ENCODE measurements around the gene KCNJ6. TPM values are rescaled to one million over a fixed set of nuclear protein-coding genes. Genes with fewer than 3 reads are reported as not detected.
"Not testable (repeated sequence)": the region's sequence is repeated elsewhere in the genome, so short reads cannot be mapped to it uniquely, and the experiment has no call there.

The KCNJ6 gene
- total RNA-seq, 2 donors from 2014 or later = not detected

GRCh38 chr21:37605006-37605405 lies 311.3 kb downstream of the KCNJ6 start:
- ATAC-seq (no peak), DNase-seq (no peak)
- Mint-ChIP-seq H3K27me3 (peaks cover 35% of the 10 kb centered on the region), H3K4me3 (no peak overlapping the region), H3K27ac (no peak overlapping the region), H3K4me1 (no peaks in the 10 kb centered on the region), H3K36me3 (ENCODE audit: low read depth) (no peaks in the 10 kb centered on the region)
- H3K9me3 ChIP-seq (ENCODE audit: control insufficient read depth, low read length, poor library complexity, severe bottlenecking) = no peaks in the 10 kb centered on the region

GRCh38 chr21:37603129-37603528 lies 313.1 kb downstream of the KCNJ6 start:
- no peak overlapping the region for H3K27ac Mint-ChIP-seq
- H3K4me1 Mint-ChIP-seq = no peaks in the 10 kb centered on the region
- no peak for ATAC-seq
- H3K27me3 Mint-ChIP-seq = peaks cover 25% of the 10 kb centered on the region
- H3K9me3 ChIP-seq (ENCODE audit: control insufficient read depth, low read length, poor library complexity, severe bottlenecking) = no peaks in the 10 kb centered on the region
- H3K36me3 Mint-ChIP-seq (ENCODE audit: low read depth) = peaks cover 2% of the 10 kb centered on the region
- DNase-seq = no peak
- H3K4me3 Mint-ChIP-seq = no peak overlapping the region

GRCh38 chr21:37601915-37602314 lies 314.3 kb downstream of the KCNJ6 start:
- Mint-ChIP-seq H3K4me1 (no peaks in the 10 kb centered on the region), H3K4me3 (no peak overlapping the region)
- no peak for DNase-seq

GRCh38 chr21:37601027-37601426 lies 315.2 kb downstream of the KCNJ6 start:
- Mint-ChIP-seq H3K36me3 (ENCODE audit: low read depth) (peaks cover 2% of the 10 kb centered on the region), H3K4me1 (no peaks in the 10 kb centered on the region), H3K27me3 (peaks cover 18% of the 10 kb centered on the region), H3K27ac (no peak overlapping the region), H3K4me3 (no peak overlapping the region)
- H3K9me3 ChIP-seq (ENCODE audit: control insufficient read depth, low read length, poor library complexity, severe bottlenecking) = no peaks in the 10 kb centered on the region
- ATAC-seq (no peak), DNase-seq (no peak)

More at GRCh38 chr21:37601915-37602314, 314.3 kb downstream of the KCNJ6 start:
- H3K27ac Mint-ChIP-seq = no peak overlapping the region
- no peaks in the 10 kb centered on the region for H3K9me3 ChIP-seq (ENCODE audit: control insufficient read depth, low read length, poor library complexity, severe bottlenecking)
- peaks cover 2% of the 10 kb centered on the region for H3K36me3 Mint-ChIP-seq (ENCODE audit: low read depth)
- peaks cover 27% of the 10 kb centered on the region for H3K27me3 Mint-ChIP-seq
- no peak for ATAC-seq

GRCh38 chr21:37595944-37596343 lies 320.3 kb downstream of the KCNJ6 start:
- H3K36me3 Mint-ChIP-seq (ENCODE audit: low read depth) = peaks cover 2% of the 10 kb centered on the region
- H3K27me3 Mint-ChIP-seq = peaks cover 23% of the 10 kb centered on the region
- no peak for DNase-seq
- ATAC-seq = no peak
- peaks cover 4% of the 10 kb centered on the region for H3K4me1 Mint-ChIP-seq
- H3K27ac Mint-ChIP-seq = no peak overlapping the region
- H3K4me3 Mint-ChIP-seq = no peak overlapping the region
- H3K9me3 ChIP-seq (ENCODE audit: control insufficient read depth, low read length, poor library complexity, severe bottlenecking) = no peaks in the 10 kb centered on the region

- Mint-ChIP-seq H3K36me3 (ENCODE audit: low read depth) (peaks cover 2% of the 10 kb centered on the region), H3K27ac (no peak overlapping the region), H3K4me1 (peaks cover 4% of the 10 kb centered on the region), H3K4me3 (no peak overlapping the region), H3K27me3 (peaks cover 15% of the 10 kb centered on the region)
- H3K9me3 ChIP-seq (ENCODE audit: control insufficient read depth, low read length, poor library complexity, severe bottlenecking) = no peaks in the 10 kb centered on the region
- no peak for ATAC-seq
- no peak for DNase-seq
Observed at GRCh38 chr21:37594472-37594951, 321.7 kb downstream of the KCNJ6 start.

- H3K4me1 Mint-ChIP-seq = peaks cover 4% of the 10 kb centered on the region
- DNase-seq = no peak
Observed at GRCh38 chr21:37593740-37594471, 322.4 kb downstream of the KCNJ6 start.

GRCh38 chr21:37593015-37593414 lies 323.2 kb downstream of the KCNJ6 start:
- ATAC-seq = no peak
- H3K4me3 Mint-ChIP-seq = no peak overlapping the region
- no peak overlapping the region for H3K27ac Mint-ChIP-seq
- H3K4me1 Mint-ChIP-seq = peaks cover 4% of the 10 kb centered on the region
- no peaks in the 10 kb centered on the region for H3K36me3 Mint-ChIP-seq (ENCODE audit: low read depth)
- peaks cover 14% of the 10 kb centered on the region for H3K27me3 Mint-ChIP-seq
- no peaks in the 10 kb centered on the region for H3K9me3 ChIP-seq (ENCODE audit: control insufficient read depth, low read length, poor library complexity, severe bottlenecking)
- no peak for DNase-seq

More at GRCh38 chr21:37593740-37594471, 322.4 kb downstream of the KCNJ6 start:
- H3K36me3 Mint-ChIP-seq (ENCODE audit: low read depth) = peaks cover 2% of the 10 kb centered on the region
- no peak for ATAC-seq
- H3K27me3 Mint-ChIP-seq = peaks cover 14% of the 10 kb centered on the region
- no peak overlapping the region for H3K27ac Mint-ChIP-seq
- H3K4me3 Mint-ChIP-seq = no peak overlapping the region
- no peaks in the 10 kb centered on the region for H3K9me3 ChIP-seq (ENCODE audit: control insufficient read depth, low read length, poor library complexity, severe bottlenecking)

- H3K36me3 Mint-ChIP-seq (ENCODE audit: low read depth) = no peaks in the 10 kb centered on the region
- ATAC-seq (no peak), DNase-seq (no peak)
- no peak overlapping the region for H3K4me3 Mint-ChIP-seq
- H3K27ac Mint-ChIP-seq = no peak overlapping the region
- no peaks in the 10 kb centered on the region for H3K9me3 ChIP-seq (ENCODE audit: control insufficient read depth, low read length, poor library complexity, severe bottlenecking)
- H3K4me1 Mint-ChIP-seq = peaks cover 4% of the 10 kb centered on the region
- peaks cover 13% of the 10 kb centered on the region for H3K27me3 Mint-ChIP-seq
Observed at GRCh38 chr21:37592496-37592895, 323.8 kb downstream of the KCNJ6 start.

- H3K36me3 Mint-ChIP-seq (ENCODE audit: low read depth); H3K27ac Mint-ChIP-seq; H3K4me1 Mint-ChIP-seq; DNase-seq; H3K4me3 Mint-ChIP-seq; ATAC-seq; H3K9me3 ChIP-seq (ENCODE audit: control insufficient read depth, low read length, poor library complexity, severe bottlenecking); H3K27me3 Mint-ChIP-seq: not testable (repeated sequence)
Observed at GRCh38 chr21:37591994-37592393, 324.3 kb downstream of the KCNJ6 start.

- not testable (repeated sequence) for H3K27me3 Mint-ChIP-seq; H3K4me3 Mint-ChIP-seq; H3K36me3 Mint-ChIP-seq (ENCODE audit: low read depth); DNase-seq; H3K27ac Mint-ChIP-seq; ATAC-seq; H3K4me1 Mint-ChIP-seq; H3K9me3 ChIP-seq (ENCODE audit: control insufficient read depth, low read length, poor library complexity, severe bottlenecking)
Observed at GRCh38 chr21:37590836-37591235, 325.4 kb downstream of the KCNJ6 start.

GRCh38 chr21:37588644-37589043 lies 327.6 kb downstream of the KCNJ6 start:
- H3K27me3 Mint-ChIP-seq; H3K9me3 ChIP-seq (ENCODE audit: control insufficient read depth, low read length, poor library complexity, severe bottlenecking); H3K36me3 Mint-ChIP-seq (ENCODE audit: low read depth); ATAC-seq; H3K4me1 Mint-ChIP-seq; H3K27ac Mint-ChIP-seq; H3K4me3 Mint-ChIP-seq; DNase-seq: not testable (repeated sequence)

- H3K36me3 Mint-ChIP-seq (ENCODE audit: low read depth) = no peaks in the 10 kb centered on the region
- H3K4me1 Mint-ChIP-seq = no peaks in the 10 kb centered on the region
- peaks cover 7% of the 10 kb centered on the region for H3K27me3 Mint-ChIP-seq
- no peak overlapping the region for H3K27ac Mint-ChIP-seq
- H3K4me3 Mint-ChIP-seq = no peak overlapping the region
- no peak for DNase-seq
- no peaks in the 10 kb centered on the region for H3K9me3 ChIP-seq (ENCODE audit: control insufficient read depth, low read length, poor library complexity, severe bottlenecking)
- no peak for ATAC-seq
Observed at GRCh38 chr21:37587635-37588177, 328.6 kb downstream of the KCNJ6 start.

- Mint-ChIP-seq H3K27ac (no peak overlapping the region), H3K36me3 (ENCODE audit: low read depth) (no peaks in the 10 kb centered on the region), H3K4me1 (no peaks in the 10 kb centered on the region), H3K4me3 (no peak overlapping the region), H3K27me3 (peaks cover 12% of the 10 kb centered on the region)
- DNase-seq (no peak), ATAC-seq (no peak)
- no peaks in the 10 kb centered on the region for H3K9me3 ChIP-seq (ENCODE audit: control insufficient read depth, low read length, poor library complexity, severe bottlenecking)
Observed at GRCh38 chr21:37587203-37587602, 329.1 kb downstream of the KCNJ6 start.

All from T-helper 17 cell (primary cell).